GM06990 (cell line): ENCODE measurements around the gene ERC2.

Experiments used
- DNase-seq: peaks from one replicate; pipeline ENCODE4 v3.0.0-alpha.2; 2011; ENCODE audit not compliant: insufficient read length; ENCODE audit errors: extremely low read depth
- H3K27me3 ChIP-seq: replicated peaks from 2 replicates; pipeline ENCODE4 v1.6.0; 2011; ENCODE audit warnings: low read length; ENCODE audit not compliant: control insufficient read depth, insufficient read depth
- H3K36me3 ChIP-seq: 2 replicates; pipeline ENCODE4 v1.5.1; 2011; ENCODE audit warnings: low read length; ENCODE audit not compliant: control insufficient read depth, insufficient read depth
- H3K4me3 ChIP-seq: replicated peaks from 2 replicates; pipeline ENCODE4 v1.5.1; 2011; ENCODE audit warnings: low read depth, mild to moderate bottlenecking, control low read depth, low read length
- CTCF ChIP-seq: IDR thresholded peaks from 2 replicates; pipeline ENCODE4 v1.5.1; 2011; ENCODE audit warnings: low read length, control low read depth, mild to moderate bottlenecking, inconsistent platforms; ENCODE audit not compliant: insufficient read depth, poor library complexity, severe bottlenecking

Gene ERC2

GRCh38 chr3:55567615-55568014 is 900.7 kb downstream of the ERC2 start:
- TF ChIP-seq CTCF, result no peak
- no peak for DNase-seq

GRCh38 chr3:55567121-55567520 is 901.1 kb downstream of the ERC2 start:
- Histone ChIP-seq H3K4me3 (no peak overlapping the region), H3K27me3 (no peaks in the 10 kb centered on the region; the same call in 1 of the 2 replicates), H3K36me3 (no peaks in the 10 kb centered on the region)
- DNase-seq, result no peak
- TF ChIP-seq CTCF, result no peak

More at GRCh38 chr3:55567615-55568014, 900.7 kb downstream of the ERC2 start:
- no peak overlapping the region for H3K4me3 ChIP-seq
- H3K27me3 ChIP-seq, result no peaks in the 10 kb centered on the region; the same call in 1 of the 2 replicates
- H3K36me3 ChIP-seq, result no peaks in the 10 kb centered on the region

GRCh38 chr3:55565521-55565920 is 902.7 kb downstream of the ERC2 start:
- H3K4me3 ChIP-seq, result no peak overlapping the region
- no peak for DNase-seq
- no peaks in the 10 kb centered on the region; the same call in 1 of the 2 replicates for H3K27me3 ChIP-seq
- H3K36me3 ChIP-seq, result no peaks in the 10 kb centered on the region
- TF ChIP-seq CTCF, result no peak

- no peaks in the 10 kb centered on the region; the same call in 1 of the 2 replicates for H3K27me3 ChIP-seq
- H3K4me3 ChIP-seq, result no peak overlapping the region
- DNase-seq, result no peak
- no peak for TF ChIP-seq CTCF
- no peaks in the 10 kb centered on the region for H3K36me3 ChIP-seq
These were observed 903.5 kb downstream of the ERC2 start for GRCh38 chr3:55564726-55565125.

GRCh38 chr3:55562700-55563099 is 905.6 kb downstream of the ERC2 start:
- Histone ChIP-seq H3K27me3 (no peaks in the 10 kb centered on the region; the same call in 1 of the 2 replicates), H3K36me3 (no peaks in the 10 kb centered on the region), H3K4me3 (no peak overlapping the region)
- no peak for TF ChIP-seq CTCF
- DNase-seq, result no peak
